ENCODE measurements around the gene CKLF.
A peak's percentile ranks its signal among the peaks of the same experiment; 100 is the strongest.

- TF ChIP-seq POLR2A (IDR thresholded peaks at IDR 0.05) = no peak
- peak in 2 of 4 experiments; percentile 46 to 48 for TF ChIP-seq CTCF (IDR thresholded peaks at IDR 0.05)
Observed at GRCh38 chr16:66588981-66589713, 36.8 kb downstream of the CKLF start.
